Activated T-cell treated with anti-CD3 and anti-CD28 coated beads, Interleukin-2, amount 50 U/mL, for 72 hours (primary cell): Measurements from ENCODE around the gene ABCB11. TPM values are rescaled to one million over a fixed set of nuclear protein-coding genes. Genes with fewer than 3 reads are reported as not detected.
"Not testable (repeated sequence)": the region's sequence is repeated elsewhere in the genome, so short reads cannot be mapped to it uniquely, and the experiment has no call there.

Experiments
- ATAC-seq, 2 donors: fragments of 150-1000 bp; cut with Tn5 transposase; replicated peaks in 1 of 2; 2 replicates each; pipeline ENCODE4 v1.10.0; 2021; ENCODE audit warnings: moderate library complexity in 2 of 2, mild to moderate bottlenecking in 1 of 2
- DNase-seq, 2 donors: peaks; one replicate each; pipeline ENCODE4 v3.0.0; 2021 to 2022; ENCODE audit warnings: mixed read lengths in 1 of 2
- H3K27ac Mint-ChIP-seq: one replicate; pipeline ENCODE4 v1.8.0; 2022; ENCODE audit warnings: mild to moderate bottlenecking, moderate library complexity, mixed read lengths
- H3K27me3 Mint-ChIP-seq: one replicate; pipeline ENCODE4 v1.8.0; 2022; ENCODE audit warnings: low read depth, mixed read lengths
- H3K36me3 Mint-ChIP-seq, 2 donors: one replicate each; pipeline ENCODE4 v1.8.0; 2022; ENCODE audit warnings: mixed read lengths in 2 of 2, mild to moderate bottlenecking in 1 of 2; ENCODE audit not compliant: insufficient read depth in 2 of 2
- H3K4me1 Mint-ChIP-seq: one replicate; pipeline ENCODE4 v1.8.0; 2022; ENCODE audit warnings: low read depth, mixed read lengths
- H3K4me3 Mint-ChIP-seq, 2 donors: one replicate each; pipeline ENCODE4 v1.8.0; 2022; ENCODE audit warnings: mild to moderate bottlenecking in 2 of 2, mixed read lengths in 2 of 2, moderate library complexity in 2 of 2
- H3K9me3 Mint-ChIP-seq, 2 donors: one replicate each; pipeline ENCODE4 v1.8.0; 2022; ENCODE audit warnings: mixed read lengths in 2 of 2
- total RNA-seq, 2 donors: library from RNA; stranded (reverse); gene quantifications; one replicate each; pipeline ENCODE4 v1.2.3, GENCODE V29; 2022

The ABCB11 gene
- total RNA-seq, 2 donors from 2014 or later: not detected

GRCh38 chr2:168948621-168949212, 82.4 kb downstream of the ABCB11 start:
- Mint-ChIP-seq H3K4me3 (no peak overlapping the region), H3K36me3 (peaks cover 3 to 5% of the 10 kb centered on the region in 2 donors), H3K27me3 (peaks cover 17% of the 10 kb centered on the region), H3K4me1 (no peaks in the 10 kb centered on the region), H3K9me3 (peaks cover 5 to 7% of the 10 kb centered on the region in 2 donors), H3K27ac (no peak overlapping the region)
- ATAC-seq (peak in 1 of 2 donors; percentile 45), DNase-seq (no peak)

GRCh38 chr2:168945508-168945907, 85.6 kb downstream of the ABCB11 start:
- H3K4me1 Mint-ChIP-seq: no peaks in the 10 kb centered on the region
- H3K4me3 Mint-ChIP-seq: no peak overlapping the region
- ATAC-seq: no peak
- H3K27ac Mint-ChIP-seq: peak overlapping the region; percentile 79
- H3K27me3 Mint-ChIP-seq: peaks cover 17% of the 10 kb centered on the region
- no peak for DNase-seq
- no peaks in the 10 kb centered on the region for H3K36me3 Mint-ChIP-seq
- no peaks in the 10 kb centered on the region for H3K9me3 Mint-ChIP-seq

GRCh38 chr2:168944065-168944464, 87.1 kb downstream of the ABCB11 start:
- ATAC-seq: no peak
- no peaks in the 10 kb centered on the region for H3K36me3 Mint-ChIP-seq
- H3K9me3 Mint-ChIP-seq: no peaks in the 10 kb centered on the region
- H3K4me3 Mint-ChIP-seq: no peak overlapping the region
- no peak for DNase-seq
- H3K27me3 Mint-ChIP-seq: peaks cover 17% of the 10 kb centered on the region
- no peak overlapping the region for H3K27ac Mint-ChIP-seq
- H3K4me1 Mint-ChIP-seq: peaks cover 6% of the 10 kb centered on the region

- no peak overlapping the region for H3K4me3 Mint-ChIP-seq
- no peaks in the 10 kb centered on the region for H3K36me3 Mint-ChIP-seq
- H3K9me3 Mint-ChIP-seq: no peaks in the 10 kb centered on the region
Observed at GRCh38 chr2:168941297-168941696, 89.8 kb downstream of the ABCB11 start.

GRCh38 chr2:168939918-168940317, 91.2 kb downstream of the ABCB11 start:
- Mint-ChIP-seq H3K4me1 (peaks cover 6% of the 10 kb centered on the region), H3K27me3 (peaks cover 11% of the 10 kb centered on the region), H3K27ac (no peak overlapping the region), H3K9me3 (no peaks in the 10 kb centered on the region), H3K36me3 (no peaks in the 10 kb centered on the region), H3K4me3 (no peak overlapping the region)
- ATAC-seq: peak; percentile 50 to 80
- no peak for DNase-seq

More at GRCh38 chr2:168941297-168941696, 89.8 kb downstream of the ABCB11 start:
- ATAC-seq (no peak), DNase-seq (no peak)
- Mint-ChIP-seq H3K27ac (no peak overlapping the region), H3K4me1 (peaks cover 6% of the 10 kb centered on the region), H3K27me3 (peaks cover 17% of the 10 kb centered on the region)

- no peak for ATAC-seq
- H3K4me1 Mint-ChIP-seq: peaks cover 6% of the 10 kb centered on the region
Observed at GRCh38 chr2:168939061-168939460, 92.1 kb downstream of the ABCB11 start.

GRCh38 chr2:168935810-168936581, 95.1 kb downstream of the ABCB11 start:
- Mint-ChIP-seq H3K36me3 (peaks cover 0 to 2% of the 10 kb centered on the region in 2 donors), H3K27me3 (peaks cover 5% of the 10 kb centered on the region), H3K4me1 (peaks cover 6% of the 10 kb centered on the region), H3K4me3 (no peak overlapping the region), H3K27ac (no peak overlapping the region), H3K9me3 (no peaks in the 10 kb centered on the region)
- ATAC-seq: no peak
- no peak for DNase-seq

More at GRCh38 chr2:168939061-168939460, 92.1 kb downstream of the ABCB11 start:
- H3K36me3 Mint-ChIP-seq: no peaks in the 10 kb centered on the region
- H3K4me3 Mint-ChIP-seq: no peak overlapping the region
- H3K27ac Mint-ChIP-seq: no peak overlapping the region
- H3K9me3 Mint-ChIP-seq: no peaks in the 10 kb centered on the region
- H3K27me3 Mint-ChIP-seq: peaks cover 3% of the 10 kb centered on the region
- no peak for DNase-seq

- peaks cover 17% of the 10 kb centered on the region for H3K27me3 Mint-ChIP-seq
- no peak overlapping the region for H3K4me3 Mint-ChIP-seq
- no peak overlapping the region for H3K27ac Mint-ChIP-seq
- ATAC-seq (no peak), DNase-seq (no peak)
- peaks cover 0 to 2% of the 10 kb centered on the region in 2 donors for H3K36me3 Mint-ChIP-seq
- H3K9me3 Mint-ChIP-seq: no peaks in the 10 kb centered on the region
- H3K4me1 Mint-ChIP-seq: no peaks in the 10 kb centered on the region
Observed at GRCh38 chr2:168934826-168935225, 96.3 kb downstream of the ABCB11 start.

- H3K36me3 Mint-ChIP-seq, H3K4me3 Mint-ChIP-seq, H3K27ac Mint-ChIP-seq, DNase-seq, H3K9me3 Mint-ChIP-seq, ATAC-seq, H3K4me1 Mint-ChIP-seq: not testable (repeated sequence)
- H3K27me3 Mint-ChIP-seq: peaks cover 29% of the 10 kb centered on the region
Observed at GRCh38 chr2:168932174-168932573, 99.0 kb downstream of the ABCB11 start.

GRCh38 chr2:168930242-168930641, 100.9 kb downstream of the ABCB11 start:
- Mint-ChIP-seq H3K9me3 (no peaks in the 10 kb centered on the region), H3K4me3 (no peak overlapping the region), H3K27ac (no peak overlapping the region), H3K27me3 (peaks cover 35% of the 10 kb centered on the region), H3K36me3 (peaks cover 0 to 2% of the 10 kb centered on the region in 2 donors), H3K4me1 (no peaks in the 10 kb centered on the region)
- ATAC-seq (no peak), DNase-seq (no peak)

GRCh38 chr2:168929031-168929430, 102.1 kb downstream of the ABCB11 start:
- Mint-ChIP-seq H3K4me3 (no peak overlapping the region), H3K36me3 (peaks cover 0 to 2% of the 10 kb centered on the region in 2 donors), H3K27ac (no peak overlapping the region), H3K9me3 (no peaks in the 10 kb centered on the region), H3K27me3 (peaks cover 41% of the 10 kb centered on the region), H3K4me1 (no peaks in the 10 kb centered on the region)
- ATAC-seq (no peak), DNase-seq (no peak)

- no peak for DNase-seq
Observed at GRCh38 chr2:168928113-168928831, 102.9 kb downstream of the ABCB11 start.

More at GRCh38 chr2:168928113-168928831, 102.9 kb downstream of the ABCB11 start:
- Mint-ChIP-seq H3K9me3 (no peaks in the 10 kb centered on the region), H3K4me1 (no peaks in the 10 kb centered on the region), H3K27ac (no peak overlapping the region), H3K4me3 (no peak overlapping the region), H3K27me3 (peaks cover 48% of the 10 kb centered on the region), H3K36me3 (peaks cover 0 to 2% of the 10 kb centered on the region in 2 donors)
- ATAC-seq: no peak
